ENCODE data around the gene CTNNBL1. TPM values are rescaled to one million over a fixed set of nuclear protein-coding genes. Genes with fewer than 3 reads are reported as not detected.

CTNNBL1 gene
- total RNA-seq, 2 experiments from 2014 or later, result 31.1 to 33.4 TPM

DNA sequence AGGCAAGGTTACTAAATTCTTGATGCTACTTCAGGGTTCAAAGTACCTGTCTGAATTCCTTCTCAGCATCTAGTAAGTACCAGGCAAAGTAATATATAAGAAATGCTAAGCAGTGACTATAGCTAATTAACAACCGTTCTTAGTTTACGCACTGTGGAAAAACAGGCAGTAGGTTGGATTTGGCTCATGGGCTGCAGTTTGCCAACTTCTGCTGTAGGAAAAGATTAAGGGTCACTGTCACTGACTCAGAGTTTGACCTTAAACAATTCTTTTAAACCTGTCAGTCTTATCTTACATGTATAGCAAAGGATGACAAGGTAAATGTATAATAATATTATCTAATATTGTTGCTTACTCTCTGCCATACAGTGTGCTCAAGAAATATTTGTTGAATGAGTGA, 42.3 kb downstream of the CTNNBL1 start:
- Mint-ChIP-seq H3K27me3 (no peaks in the 10 kb centered on the region), H3K4me1 (ENCODE audit: low read depth) (no peaks in the 10 kb centered on the region), H3K27ac (no peak overlapping the region), H3K4me3 (no peak overlapping the region), H3K36me3 (ENCODE audit: low read depth) (peaks cover 90% of the 10 kb centered on the region), H3K9me3 (no peaks in the 10 kb centered on the region)
- Histone ChIP-seq H3K9me3 (ENCODE audit: control insufficient read depth in 1 of 2, insufficient read depth in 1 of 2, low read length in 2 of 2) (no peaks in the 10 kb centered on the region), H3K4me3 (ENCODE audit: low read length) (no peak overlapping the region), H3K27ac (ENCODE audit: low read depth in 1 of 2, low read length in 2 of 2) (no peak overlapping the region), H3K27me3 (ENCODE audit: control insufficient read depth in 1 of 2, insufficient read depth in 2 of 2, low read length in 2 of 2) (no peaks in the 10 kb centered on the region), H3K36me3 (ENCODE audit: insufficient read depth, low read length) (peaks cover 61% of the 10 kb centered on the region), H3K4me1 (ENCODE audit: insufficient read depth, low read length) (no peaks in the 10 kb centered on the region)
- ATAC-seq (ENCODE audit: poor library complexity) (no peak), DNase-seq (no peak)
- intact Hi-C loops (cut with DNase I, micrococcal nuclease), result no loop called here
- CTCF ChIA-PET, result no interaction called here
- POLR2A ChIA-PET, result no interaction called here
- TF ChIP-seq, protein P1, sequence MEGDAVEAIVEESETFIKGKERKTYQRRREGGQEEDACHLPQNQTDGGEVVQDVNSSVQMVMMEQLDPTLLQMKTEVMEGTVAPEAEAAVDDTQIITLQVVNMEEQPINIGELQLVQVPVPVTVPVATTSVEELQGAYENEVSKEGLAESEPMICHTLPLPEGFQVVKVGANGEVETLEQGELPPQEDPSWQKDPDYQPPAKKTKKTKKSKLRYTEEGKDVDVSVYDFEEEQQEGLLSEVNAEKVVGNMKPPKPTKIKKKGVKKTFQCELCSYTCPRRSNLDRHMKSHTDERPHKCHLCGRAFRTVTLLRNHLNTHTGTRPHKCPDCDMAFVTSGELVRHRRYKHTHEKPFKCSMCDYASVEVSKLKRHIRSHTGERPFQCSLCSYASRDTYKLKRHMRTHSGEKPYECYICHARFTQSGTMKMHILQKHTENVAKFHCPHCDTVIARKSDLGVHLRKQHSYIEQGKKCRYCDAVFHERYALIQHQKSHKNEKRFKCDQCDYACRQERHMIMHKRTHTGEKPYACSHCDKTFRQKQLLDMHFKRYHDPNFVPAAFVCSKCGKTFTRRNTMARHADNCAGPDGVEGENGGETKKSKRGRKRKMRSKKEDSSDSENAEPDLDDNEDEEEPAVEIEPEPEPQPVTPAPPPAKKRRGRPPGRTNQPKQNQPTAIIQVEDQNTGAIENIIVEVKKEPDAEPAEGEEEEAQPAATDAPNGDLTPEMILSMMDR (IDR thresholded peaks at IDR 0.05), result no peak

DNA sequence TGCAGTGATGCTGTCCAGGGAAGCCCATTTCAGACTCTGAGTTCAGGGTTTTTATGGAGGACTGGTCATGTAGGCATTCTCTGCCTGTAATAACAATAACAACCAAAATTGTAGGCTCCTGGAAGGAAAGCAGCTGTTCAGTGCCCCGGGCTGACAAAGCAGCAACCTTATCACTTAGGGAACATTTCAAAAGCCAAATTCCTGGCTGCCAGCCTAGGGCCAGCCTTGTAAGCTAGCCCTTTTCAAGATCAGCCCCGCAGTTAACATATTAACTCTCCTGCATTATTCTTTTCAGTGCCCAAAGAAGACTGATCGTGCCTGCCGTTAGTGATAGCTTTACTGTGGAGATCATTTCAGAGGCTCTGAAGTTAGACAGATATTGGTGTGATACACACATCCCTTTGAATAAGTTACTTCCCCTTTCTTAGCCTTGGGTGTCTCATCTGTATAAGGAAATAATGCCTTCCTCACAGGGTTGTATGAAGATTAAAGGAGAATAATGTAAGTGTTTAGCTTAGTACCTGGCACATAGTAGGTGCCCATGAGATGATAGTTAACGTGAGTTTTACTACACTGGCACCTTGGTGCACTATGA, 44.1 kb downstream of the CTNNBL1 start:
- Mint-ChIP-seq H3K4me3 (no peak overlapping the region), H3K4me1 (ENCODE audit: low read depth) (no peaks in the 10 kb centered on the region), H3K27me3 (no peaks in the 10 kb centered on the region), H3K36me3 (ENCODE audit: low read depth) (peaks cover 89% of the 10 kb centered on the region), H3K27ac (no peak overlapping the region), H3K9me3 (no peaks in the 10 kb centered on the region)
- no peak for ATAC-seq (ENCODE audit: poor library complexity)
- Histone ChIP-seq H3K4me1 (ENCODE audit: insufficient read depth, low read length) (no peaks in the 10 kb centered on the region), H3K4me3 (ENCODE audit: low read length) (no peak overlapping the region), H3K36me3 (ENCODE audit: insufficient read depth, low read length) (peaks cover 61% of the 10 kb centered on the region), H3K27ac (ENCODE audit: low read depth in 1 of 2, low read length in 2 of 2) (no peak overlapping the region), H3K9me3 (ENCODE audit: control insufficient read depth in 1 of 2, insufficient read depth in 1 of 2, low read length in 2 of 2) (no peaks in the 10 kb centered on the region), H3K27me3 (ENCODE audit: control insufficient read depth in 1 of 2, insufficient read depth in 2 of 2, low read length in 2 of 2) (no peaks in the 10 kb centered on the region)
- POLR2A ChIA-PET, result no interaction called here
- TF ChIP-seq, protein P1 (IDR thresholded peaks at IDR 0.05), result no peak
- CTCF ChIA-PET, result no interaction called here
- intact Hi-C loops (cut with DNase I, micrococcal nuclease), result no loop called here
- DNase-seq, result no peak

DNA sequence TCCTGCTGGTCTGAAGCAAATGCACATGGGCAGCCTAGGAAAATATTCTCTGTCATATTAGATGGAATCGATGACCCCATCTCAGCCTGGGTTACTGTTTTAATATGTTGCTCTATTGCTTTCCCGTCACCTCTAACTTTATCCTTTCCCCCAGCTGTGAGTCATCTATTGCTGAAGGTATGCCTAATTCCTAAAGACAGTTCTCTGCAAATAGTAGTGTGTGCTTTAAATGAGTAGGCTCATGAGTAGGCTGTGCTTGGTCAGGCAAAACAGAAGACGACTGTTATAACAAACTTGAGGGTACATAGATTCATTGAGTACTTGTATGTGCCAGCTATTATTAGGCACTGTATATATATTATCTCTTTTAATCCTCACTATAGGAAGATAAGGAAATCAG, 47.2 kb downstream of the CTNNBL1 start:
- POLR2A ChIA-PET, result no interaction called here
- TF ChIP-seq, protein P1 (IDR thresholded peaks at IDR 0.05), result no peak
- H3K36me3 ChIP-seq (ENCODE audit: insufficient read depth, low read length), result peaks cover 45% of the 10 kb centered on the region
- no peak for DNase-seq
- Mint-ChIP-seq H3K4me1 (ENCODE audit: low read depth) (peaks cover 23% of the 10 kb centered on the region), H3K27me3 (no peaks in the 10 kb centered on the region), H3K36me3 (ENCODE audit: low read depth) (peaks cover 65% of the 10 kb centered on the region), H3K9me3 (no peaks in the 10 kb centered on the region), H3K27ac (no peak overlapping the region), H3K4me3 (no peak overlapping the region)
- no peak for ATAC-seq (ENCODE audit: poor library complexity)
- H3K27ac ChIP-seq (ENCODE audit: low read depth in 1 of 2, low read length in 2 of 2), result no peak overlapping the region
- H3K9me3 ChIP-seq (ENCODE audit: control insufficient read depth in 1 of 2, insufficient read depth in 1 of 2, low read length in 2 of 2), result no peaks in the 10 kb centered on the region
- CTCF ChIA-PET, result no interaction called here
- no peaks in the 10 kb centered on the region for H3K4me1 ChIP-seq (ENCODE audit: insufficient read depth, low read length)
- H3K27me3 ChIP-seq (ENCODE audit: control insufficient read depth in 1 of 2, insufficient read depth in 2 of 2, low read length in 2 of 2), result no peaks in the 10 kb centered on the region
- no peak overlapping the region for H3K4me3 ChIP-seq (ENCODE audit: low read length)
- intact Hi-C loops (cut with DNase I, micrococcal nuclease), result no loop called here

Data from CD4-positive, alpha-beta T cell (primary cell).